GM12891 (cell line): ENCODE measurements around the gene PTGDR2.

Experiments
- POLR2A ChIP-seq: IDR thresholded peaks from 2 replicates; pipeline ENCODE4 v1.6.1; 2011; ENCODE audit warnings: low read depth, low read length, control low read depth
- POLR2AphosphoS5 ChIP-seq: IDR thresholded peaks from 2 replicates; pipeline ENCODE4 v1.6.1; 2011; ENCODE audit warnings: low read depth, low read length, control low read depth
- TAF1 ChIP-seq: IDR thresholded peaks from 2 replicates; pipeline ENCODE4 v1.6.1; 2011; ENCODE audit warnings: low read depth, low read length, control low read depth

DNA sequence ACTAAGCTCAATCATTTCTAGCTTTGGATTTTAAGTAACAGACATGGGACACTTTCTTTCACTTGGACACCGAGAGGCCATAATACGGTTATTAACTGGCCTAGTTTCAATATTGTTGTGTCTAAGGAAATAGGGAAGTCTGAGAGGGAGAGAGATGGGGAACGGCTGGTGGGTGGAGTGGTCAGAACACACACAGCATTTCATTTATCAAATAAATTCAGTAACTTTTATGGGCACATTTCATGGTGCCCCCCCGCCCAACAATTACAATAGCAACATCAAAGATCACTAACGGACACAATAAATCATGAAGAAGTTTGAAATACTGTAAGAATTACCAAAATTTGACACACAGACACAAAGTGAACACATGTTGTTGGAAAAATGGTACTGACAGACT, 39.9 kb upstream of the PTGDR2 start:
- TF ChIP-seq TAF1 = no peak
- TF ChIP-seq POLR2AphosphoS5 = no peak
- no peak for TF ChIP-seq POLR2A
